ENCODE data around the gene ADCY9.

ADCY9 gene

DNA sequence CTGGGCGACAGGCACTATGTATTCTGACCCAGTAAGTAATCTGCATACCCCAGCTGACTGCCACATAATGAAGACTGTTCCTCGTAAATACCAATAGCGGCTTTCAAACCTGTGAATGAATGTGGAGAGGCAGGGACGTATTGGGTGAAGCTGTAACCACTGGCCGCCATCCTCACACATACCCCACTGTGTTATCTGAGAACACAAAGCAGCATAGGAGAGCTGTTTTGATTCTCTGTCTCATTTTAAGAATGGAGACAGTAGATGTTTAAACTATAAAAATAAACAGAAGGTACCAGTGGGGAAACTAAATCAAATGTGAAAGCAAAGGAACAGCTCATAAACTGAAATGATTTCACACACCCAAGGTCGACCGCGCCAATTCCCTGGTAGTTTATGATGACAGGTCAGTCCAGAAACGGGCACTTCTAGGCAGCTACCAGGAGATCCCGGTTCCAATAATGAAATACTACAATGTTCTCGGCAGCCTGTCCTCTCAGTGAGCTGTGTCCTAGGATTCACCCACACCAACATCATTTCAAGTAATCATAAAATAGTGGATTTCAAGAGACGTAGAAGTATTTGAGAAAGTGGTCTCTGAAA lies 109.7 kb downstream of the ADCY9 start:
- ChIA-PET CTCF (interaction anchor here (0.6 to 1.0 kb wide), 2 partner anchors 248 to 249 kb away, joined by 3 read pairs; no protein-coding TSS in a partner anchor), POLR2A (ENCODE audit: low non-redundant PET) (no interaction called here)
- TF ChIP-seq, protein P1, sequence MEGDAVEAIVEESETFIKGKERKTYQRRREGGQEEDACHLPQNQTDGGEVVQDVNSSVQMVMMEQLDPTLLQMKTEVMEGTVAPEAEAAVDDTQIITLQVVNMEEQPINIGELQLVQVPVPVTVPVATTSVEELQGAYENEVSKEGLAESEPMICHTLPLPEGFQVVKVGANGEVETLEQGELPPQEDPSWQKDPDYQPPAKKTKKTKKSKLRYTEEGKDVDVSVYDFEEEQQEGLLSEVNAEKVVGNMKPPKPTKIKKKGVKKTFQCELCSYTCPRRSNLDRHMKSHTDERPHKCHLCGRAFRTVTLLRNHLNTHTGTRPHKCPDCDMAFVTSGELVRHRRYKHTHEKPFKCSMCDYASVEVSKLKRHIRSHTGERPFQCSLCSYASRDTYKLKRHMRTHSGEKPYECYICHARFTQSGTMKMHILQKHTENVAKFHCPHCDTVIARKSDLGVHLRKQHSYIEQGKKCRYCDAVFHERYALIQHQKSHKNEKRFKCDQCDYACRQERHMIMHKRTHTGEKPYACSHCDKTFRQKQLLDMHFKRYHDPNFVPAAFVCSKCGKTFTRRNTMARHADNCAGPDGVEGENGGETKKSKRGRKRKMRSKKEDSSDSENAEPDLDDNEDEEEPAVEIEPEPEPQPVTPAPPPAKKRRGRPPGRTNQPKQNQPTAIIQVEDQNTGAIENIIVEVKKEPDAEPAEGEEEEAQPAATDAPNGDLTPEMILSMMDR (conservative IDR thresholded peaks at IDR 0.05; ENCODE audit: low read depth), result no peak
- DNase-seq (ENCODE audit: low spot score), result no peak
- no peak overlapping the region for H3K27ac ChIP-seq

DNA sequence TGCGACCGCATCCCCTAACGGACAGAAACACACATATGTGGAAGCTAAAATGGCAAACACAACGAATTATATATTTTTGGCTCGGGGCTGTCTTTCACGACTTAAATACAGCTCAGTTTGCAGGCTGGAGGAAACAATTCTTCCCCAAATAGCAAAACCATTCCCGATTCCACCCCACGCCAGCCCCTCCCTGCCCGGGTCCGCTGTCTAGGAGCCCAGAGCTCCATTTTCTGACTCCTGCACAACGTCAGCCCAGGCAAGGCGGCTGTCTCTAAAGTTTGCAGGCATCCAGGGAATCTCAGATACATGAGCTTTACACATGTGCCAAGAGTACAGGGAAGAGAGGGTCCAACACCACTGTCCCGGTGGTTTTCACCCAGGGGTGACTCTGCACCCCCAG lies 110.5 kb downstream of the ADCY9 start:
- DNase-seq (ENCODE audit: low spot score), result no peak
- H3K27ac ChIP-seq, result no peak overlapping the region
- TF ChIP-seq, protein P1 (conservative IDR thresholded peaks at IDR 0.05; ENCODE audit: low read depth), result no peak
- CTCF ChIA-PET, result interaction anchor here (0.6 to 1.0 kb wide), 2 partner anchors 138 to 249 kb away, joined by 3 to 4 read pairs; no protein-coding TSS in a partner anchor
- POLR2A ChIA-PET (ENCODE audit: low non-redundant PET), result no interaction called here

DNA sequence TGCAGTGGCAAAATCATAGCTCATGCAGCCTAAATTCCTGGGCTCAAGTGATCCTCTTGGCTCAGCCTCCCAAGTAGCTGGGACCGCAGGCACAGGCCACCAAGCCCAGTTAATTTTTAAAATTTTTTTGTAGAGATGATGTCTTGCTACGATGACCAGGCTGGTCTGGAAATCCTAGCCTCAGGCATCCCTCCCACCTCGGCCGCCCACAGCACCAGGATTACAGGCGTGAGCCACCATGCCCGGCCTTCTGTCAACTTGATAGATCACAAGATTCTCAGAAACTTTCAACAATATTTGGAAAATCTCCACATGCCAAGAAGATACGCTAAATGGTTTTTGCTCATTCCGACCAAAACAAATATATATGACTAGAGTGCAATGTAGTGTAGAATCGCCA lies 111.0 kb downstream of the ADCY9 start:
- TF ChIP-seq, protein P1 (conservative IDR thresholded peaks at IDR 0.05; ENCODE audit: low read depth), result no peak
- CTCF ChIA-PET, result interaction anchor here (1.0 kb wide), 1 partner anchor 249 kb away, joined by 3 read pairs; no protein-coding TSS in a partner anchor
- no peak for DNase-seq (ENCODE audit: low spot score)
- H3K27ac ChIP-seq, result no peak overlapping the region
- POLR2A ChIA-PET (ENCODE audit: low non-redundant PET), result no interaction called here

DNA sequence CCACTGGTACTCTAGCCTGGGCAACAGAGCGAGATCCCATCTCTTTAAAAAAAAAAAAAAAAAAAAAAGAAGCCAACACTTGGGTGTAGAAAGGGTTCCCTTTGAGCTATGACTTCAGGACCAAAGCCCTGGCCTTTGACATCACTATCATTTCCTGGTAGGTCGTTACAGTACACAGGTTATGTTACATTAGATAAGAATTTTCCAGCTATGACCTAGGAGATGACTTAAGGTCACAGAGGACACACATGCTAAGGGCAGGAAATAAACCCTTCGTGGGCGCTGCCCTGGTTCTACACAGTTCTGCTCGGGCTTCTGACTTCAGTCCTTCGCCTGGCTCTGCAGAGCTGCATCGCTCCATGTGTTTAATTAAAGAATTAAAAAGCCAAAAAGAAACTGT lies 112.0 kb downstream of the ADCY9 start:
- POLR2A ChIA-PET (ENCODE audit: low non-redundant PET), result no interaction called here
- CTCF ChIA-PET, result interaction anchor here (0.7 kb wide), 2 partner anchors 21 to 65 kb away, joined by 4 read pairs; no protein-coding TSS in a partner anchor
- no peak for DNase-seq (ENCODE audit: low spot score)
- H3K27ac ChIP-seq, result no peak overlapping the region
- TF ChIP-seq, protein P1 (conservative IDR thresholded peaks at IDR 0.05; ENCODE audit: low read depth), result no peak

DNA sequence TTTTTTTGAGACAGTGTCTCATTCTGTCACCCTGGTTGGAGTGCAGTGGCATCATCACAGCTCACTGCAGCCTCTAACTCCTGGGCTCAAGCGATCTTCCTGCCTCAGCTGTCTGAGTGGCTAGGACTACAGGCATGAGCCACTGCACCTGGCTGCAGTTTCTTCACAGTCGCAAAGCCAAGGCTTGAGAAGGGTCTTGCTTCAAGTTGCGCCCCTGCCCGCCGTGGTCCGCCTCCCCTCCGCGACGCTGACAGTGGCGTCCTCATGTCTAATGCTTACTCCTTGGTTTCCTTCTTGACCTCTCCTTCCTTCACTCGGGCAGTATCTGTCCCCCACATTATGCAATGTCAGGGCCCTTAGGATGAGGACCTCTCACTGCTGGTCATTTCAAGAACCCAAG lies 112.7 kb downstream of the ADCY9 start:
- ChIA-PET CTCF (interaction anchor here (0.7 kb wide), 1 partner anchor 65 kb away, joined by 4 read pairs; no protein-coding TSS in a partner anchor), POLR2A (ENCODE audit: low non-redundant PET) (no interaction called here)
- DNase-seq (ENCODE audit: low spot score), result no peak
- no peak overlapping the region for H3K27ac ChIP-seq
- TF ChIP-seq, protein P1 (conservative IDR thresholded peaks at IDR 0.05; ENCODE audit: low read depth), result no peak

DNA sequence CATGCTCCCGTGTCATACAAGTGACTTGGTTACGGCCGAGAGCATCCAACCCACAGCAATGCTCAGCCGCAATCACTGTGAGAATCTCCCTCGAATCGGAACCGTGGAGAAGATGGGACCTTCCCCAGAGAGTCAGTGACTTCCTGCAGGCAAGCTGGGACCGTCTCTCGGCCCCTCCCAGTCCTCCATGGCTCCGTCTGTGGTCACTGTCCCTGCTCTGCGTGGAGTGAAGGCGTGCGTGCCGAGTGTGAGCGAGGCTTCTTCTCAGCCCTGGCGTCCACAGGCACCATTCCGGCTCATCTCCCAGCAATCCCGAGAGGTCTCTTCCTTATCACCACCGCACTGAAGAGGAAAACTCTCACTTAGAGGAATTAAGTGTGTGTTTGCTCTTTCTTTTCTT lies 113.1 kb downstream of the ADCY9 start:
- no peak for DNase-seq (ENCODE audit: low spot score)
- ChIA-PET POLR2A (ENCODE audit: low non-redundant PET) (no interaction called here), CTCF (interaction anchor here (0.7 kb wide), 1 partner anchor 197 kb away, joined by 4 read pairs; no protein-coding TSS in a partner anchor)
- TF ChIP-seq, protein P1 (conservative IDR thresholded peaks at IDR 0.05; ENCODE audit: low read depth), result no peak
- no peak overlapping the region for H3K27ac ChIP-seq
